GM21423 (cell line): Measurements from ENCODE around the gene SLC22A15.
"Not testable (repeated sequence)": the region's sequence is repeated elsewhere in the genome, so short reads cannot be mapped to it uniquely, and the experiment has no call there.

Experiments
- ATAC-seq: cut with Tn5 transposase; IDR thresholded peaks from one replicate; pipeline ENCODE4 v1.9.1; 2021; ENCODE audit warnings: mild to moderate bottlenecking, moderate library complexity; ENCODE audit not compliant: unreplicated experiment

Gene SLC22A15

GRCh38 chr1:116031302-116031835, 55.1 kb downstream of the SLC22A15 start:
- ATAC-seq = no peak

- no peak for ATAC-seq
Observed at GRCh38 chr1:116033322-116033721, 57.0 kb downstream of the SLC22A15 start.

- ATAC-seq = no peak
Observed at GRCh38 chr1:116036255-116036654, 59.9 kb downstream of the SLC22A15 start.

- ATAC-seq = no peak
Observed at GRCh38 chr1:116038679-116039078, 62.4 kb downstream of the SLC22A15 start.

- no peak for ATAC-seq
Observed at GRCh38 chr1:116044071-116044470, 67.8 kb downstream of the SLC22A15 start.

- not testable (repeated sequence) for ATAC-seq
Observed at GRCh38 chr1:116046933-116047332, 70.6 kb downstream of the SLC22A15 start.

- not testable (repeated sequence) for ATAC-seq
Observed at GRCh38 chr1:116051896-116052295, 75.6 kb downstream of the SLC22A15 start.

GRCh38 chr1:116062201-116062600, 85.9 kb downstream of the SLC22A15 start:
- no peak for ATAC-seq

- ATAC-seq = no peak
Observed at GRCh38 chr1:116064616-116065015, 88.3 kb downstream of the SLC22A15 start.

GRCh38 chr1:116066868-116067565, 90.7 kb downstream of the SLC22A15 start:
- no peak for ATAC-seq

GRCh38 chr1:116067566-116067890, 91.2 kb downstream of the SLC22A15 start:
- ATAC-seq = no peak

- ATAC-seq = no peak
Observed at GRCh38 chr1:116075575-116075974, 99.3 kb downstream of the SLC22A15 start.

GRCh38 chr1:116075990-116076389, 99.7 kb downstream of the SLC22A15 start:
- no peak for ATAC-seq

- no peak for ATAC-seq
Observed at GRCh38 chr1:116076831-116077230, 100.5 kb downstream of the SLC22A15 start.

- no peak for ATAC-seq
Observed at GRCh38 chr1:116078699-116079223, 102.4 kb downstream of the SLC22A15 start.

GRCh38 chr1:116087628-116088027, 111.3 kb downstream of the SLC22A15 start:
- no peak for ATAC-seq

GRCh38 chr1:116089870-116090269, 113.6 kb downstream of the SLC22A15 start:
- no peak for ATAC-seq

GRCh38 chr1:116091083-116091482, 114.8 kb downstream of the SLC22A15 start:
- no peak for ATAC-seq

GRCh38 chr1:116092752-116093489, 116.6 kb downstream of the SLC22A15 start:
- ATAC-seq = no peak

GRCh38 chr1:116095027-116095426, 118.7 kb downstream of the SLC22A15 start:
- ATAC-seq = no peak

- ATAC-seq = no peak
Observed at GRCh38 chr1:116096013-116096618, 119.8 kb downstream of the SLC22A15 start.

GRCh38 chr1:116097626-116098025, 121.3 kb downstream of the SLC22A15 start:
- ATAC-seq = no peak
